ENCODE results near the gene ITGB1. TPM values are rescaled to one million over a fixed set of nuclear protein-coding genes. Genes with fewer than 3 reads are reported as not detected.
"Not testable (repeated sequence)": the region's sequence is repeated elsewhere in the genome, so short reads cannot be mapped to it uniquely, and the experiment has no call there.

Gene ITGB1
- total RNA-seq, 1 donor from 2014 or later: 1,657 TPM

DNA sequence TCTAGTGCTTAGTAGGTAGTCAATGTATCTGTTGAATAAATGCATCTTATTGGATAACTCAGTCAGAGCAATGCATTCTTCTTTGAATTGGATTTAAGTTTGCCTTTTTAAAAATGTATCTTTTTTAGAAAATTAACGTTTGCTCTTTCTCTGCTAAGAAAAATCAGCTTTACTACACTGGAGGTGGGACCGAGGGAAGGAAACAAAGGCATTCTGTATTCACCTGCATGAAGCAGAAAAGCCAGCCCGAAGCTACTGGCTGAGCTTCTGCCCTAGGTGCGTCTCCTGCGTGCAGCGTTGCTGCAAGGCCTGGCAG lies 22.2 kb upstream of the ITGB1 start:
- DNase-seq: no peak

DNA sequence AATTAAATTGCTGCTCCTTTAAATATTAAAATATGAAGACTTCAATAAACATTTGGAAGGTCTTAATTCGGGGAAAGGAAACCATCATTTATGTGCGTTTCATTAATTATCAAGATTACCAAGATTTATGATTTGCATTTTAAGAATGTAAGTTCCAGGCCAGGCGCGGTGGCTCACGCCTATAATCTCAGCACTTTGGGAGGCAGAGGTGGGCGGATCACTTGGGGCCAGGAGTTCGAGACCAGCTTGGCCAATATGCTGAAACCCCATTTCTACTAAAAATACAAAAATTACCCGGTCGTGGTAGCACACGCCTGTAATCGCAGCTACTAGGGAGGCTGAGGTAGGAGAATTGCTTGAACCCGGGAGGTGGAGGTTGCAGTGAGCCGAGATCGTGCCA lies 21.7 kb upstream of the ITGB1 start:
- not testable (repeated sequence) for DNase-seq

DNA sequence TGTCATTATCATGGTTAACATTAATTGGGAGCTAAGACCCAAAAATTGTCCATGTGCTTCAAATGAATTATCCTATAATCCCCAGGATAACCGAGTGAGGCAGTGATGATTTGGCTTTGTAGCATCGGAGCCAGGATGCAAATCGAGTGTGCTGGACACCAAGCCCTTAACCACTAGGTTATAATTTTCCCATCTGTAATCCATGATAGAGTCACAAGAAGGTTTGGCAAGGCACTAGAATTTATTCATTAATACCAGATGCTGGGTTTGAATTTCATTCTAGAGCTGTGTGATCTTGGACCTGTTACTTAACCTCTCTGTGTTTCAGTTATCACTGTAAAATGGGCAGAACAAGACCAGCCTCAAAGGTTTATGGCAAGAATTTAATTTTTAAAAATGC lies 21.0 kb upstream of the ITGB1 start:
- DNase-seq: no peak

DNA sequence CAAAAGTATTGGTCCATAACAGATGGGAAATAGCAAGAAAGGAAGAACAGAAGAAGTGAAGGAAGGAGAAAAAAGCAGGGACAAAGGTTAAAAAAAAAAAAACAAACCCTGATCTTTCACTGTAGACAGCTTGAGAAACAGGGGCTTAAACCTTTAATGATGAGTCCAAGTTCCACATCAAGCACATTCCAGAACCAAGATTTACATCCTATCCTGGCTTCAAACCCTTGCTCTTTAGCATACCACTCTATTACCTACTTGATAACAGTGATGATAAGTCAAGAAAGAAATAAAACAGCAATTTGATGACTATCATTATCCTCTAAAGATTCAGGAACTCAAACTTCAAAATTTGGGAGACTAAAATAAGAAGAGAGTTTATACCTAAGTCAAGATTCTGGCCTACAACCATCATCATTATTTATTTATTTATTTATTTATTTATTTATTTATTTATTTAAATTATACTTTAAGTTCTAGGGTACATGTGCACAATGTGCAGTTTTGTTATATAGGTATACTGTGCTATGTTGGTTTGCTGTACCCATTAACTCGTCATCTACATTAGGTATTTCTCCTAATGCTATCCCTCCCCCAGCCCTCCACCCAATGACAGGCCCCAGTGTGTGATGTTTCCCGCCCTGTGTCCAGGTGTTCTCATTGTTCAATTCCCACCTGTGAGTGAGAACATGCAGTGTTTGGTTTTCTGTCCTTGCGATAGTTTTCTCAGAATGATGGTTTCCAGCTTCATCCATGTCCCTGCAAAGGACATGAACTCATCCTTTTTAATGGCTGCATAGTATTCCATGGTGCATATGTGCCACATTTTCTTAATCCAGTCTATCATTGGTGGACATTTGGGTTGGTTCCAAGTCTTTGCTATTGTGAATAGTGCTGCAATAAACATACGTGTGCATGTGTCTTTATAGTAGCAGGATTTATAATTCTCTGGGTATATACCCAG lies 20.1 kb upstream of the ITGB1 start:
- DNase-seq: not testable (repeated sequence)

DNA sequence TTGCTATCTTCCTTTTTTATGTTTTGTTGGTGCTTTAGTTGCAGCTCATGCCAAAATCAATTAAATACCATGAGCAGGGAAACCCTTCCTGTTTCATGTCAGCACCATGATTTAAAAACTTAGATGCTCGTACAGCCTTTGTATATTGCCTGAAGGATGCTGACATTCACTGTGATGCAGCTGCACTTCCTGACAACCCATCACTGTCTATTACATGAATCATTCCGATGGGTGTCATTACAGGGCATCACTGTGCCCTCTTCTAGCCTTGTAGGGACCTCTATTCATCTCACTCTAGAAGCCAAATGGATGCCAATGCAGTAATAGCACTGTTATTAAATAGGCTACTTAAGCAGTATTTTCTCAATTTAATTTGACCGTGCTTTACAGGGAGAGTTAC lies 18.3 kb upstream of the ITGB1 start:
- no peak for DNase-seq

DNA sequence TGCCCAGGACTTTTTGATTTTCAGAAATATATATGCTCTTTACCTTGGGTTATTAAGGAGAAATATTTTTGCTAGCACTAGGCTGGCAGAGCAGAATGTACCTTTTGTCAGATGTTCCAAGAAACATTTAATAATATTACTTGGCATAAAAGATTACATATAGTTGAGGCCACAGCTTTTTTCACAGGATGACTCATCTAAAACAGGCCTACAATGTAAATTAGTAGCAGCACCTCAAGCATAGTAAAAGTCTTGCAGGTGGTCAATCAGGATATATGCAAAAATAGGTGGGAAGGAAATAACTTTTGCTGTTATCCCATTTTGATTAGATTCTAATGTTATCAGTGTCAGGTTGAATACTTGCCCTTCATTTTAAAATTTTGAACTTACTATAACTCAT lies 14.9 kb upstream of the ITGB1 start:
- DNase-seq: peak; percentile 19

DNA sequence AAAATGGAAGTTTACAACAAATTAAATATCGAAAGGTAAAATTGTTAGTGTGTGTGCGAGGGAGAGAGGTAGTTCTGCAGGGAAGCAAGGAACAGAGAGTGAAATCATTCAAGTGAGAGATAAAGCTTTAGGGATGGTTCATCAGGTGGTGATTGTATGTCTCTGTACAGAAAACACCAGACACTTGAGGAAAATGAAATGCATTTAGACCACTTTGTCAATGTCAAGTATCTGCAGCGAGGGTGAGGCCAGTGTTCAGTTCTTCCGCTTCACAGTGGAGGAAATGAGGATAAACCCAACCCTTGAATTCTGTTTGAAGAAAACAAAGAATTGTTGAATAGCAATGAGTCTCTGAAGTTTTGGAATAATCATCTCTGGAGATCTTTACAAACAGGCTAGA lies 14.4 kb upstream of the ITGB1 start:
- DNase-seq: no peak

DNA sequence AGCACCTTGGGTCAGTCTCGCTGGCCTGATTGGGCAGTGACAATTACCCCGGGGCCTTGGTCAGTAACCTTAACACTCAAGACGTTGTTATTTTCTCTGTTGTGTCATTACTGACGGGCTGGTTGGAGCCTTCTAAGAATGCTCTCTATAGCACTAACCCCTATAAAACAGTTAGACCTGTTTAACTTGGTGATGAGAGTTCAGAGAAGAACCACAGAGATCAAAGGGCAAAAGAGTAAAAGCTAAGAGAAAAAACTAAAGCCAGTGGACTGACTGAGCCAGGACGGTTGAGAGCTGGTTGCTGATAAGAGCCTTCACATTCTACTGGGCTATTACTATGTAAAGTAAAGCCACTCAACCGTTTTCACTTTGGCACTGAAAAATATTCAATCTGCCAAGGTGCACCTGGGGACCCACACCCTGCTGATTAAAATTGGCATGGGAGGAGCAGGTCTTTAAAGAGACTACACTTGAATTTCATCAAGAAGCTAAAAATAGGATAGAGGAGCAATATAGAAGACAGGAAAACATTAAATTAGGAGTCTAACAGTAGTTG lies 13.6 kb upstream of the ITGB1 start:
- DNase-seq: no peak

DNA sequence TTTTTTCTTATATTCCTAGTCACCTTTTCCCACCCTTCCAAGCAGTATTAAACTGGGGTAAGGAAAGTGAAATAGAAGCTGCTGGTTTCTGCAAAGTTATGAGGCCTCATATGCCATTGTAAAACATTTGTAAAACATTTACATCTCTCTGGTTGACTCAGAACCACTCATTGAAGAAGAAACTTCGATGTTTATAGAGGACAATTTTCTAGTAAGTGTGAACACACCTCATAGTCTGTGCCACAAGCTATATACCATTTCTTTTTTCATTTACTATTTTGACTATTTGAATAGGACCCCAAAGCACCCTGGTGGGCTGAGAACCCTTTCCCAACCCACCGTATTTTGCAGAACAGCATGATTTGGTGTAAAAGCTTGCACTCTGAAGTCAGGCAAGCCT lies 12.9 kb upstream of the ITGB1 start:
- DNase-seq: no peak

DNA sequence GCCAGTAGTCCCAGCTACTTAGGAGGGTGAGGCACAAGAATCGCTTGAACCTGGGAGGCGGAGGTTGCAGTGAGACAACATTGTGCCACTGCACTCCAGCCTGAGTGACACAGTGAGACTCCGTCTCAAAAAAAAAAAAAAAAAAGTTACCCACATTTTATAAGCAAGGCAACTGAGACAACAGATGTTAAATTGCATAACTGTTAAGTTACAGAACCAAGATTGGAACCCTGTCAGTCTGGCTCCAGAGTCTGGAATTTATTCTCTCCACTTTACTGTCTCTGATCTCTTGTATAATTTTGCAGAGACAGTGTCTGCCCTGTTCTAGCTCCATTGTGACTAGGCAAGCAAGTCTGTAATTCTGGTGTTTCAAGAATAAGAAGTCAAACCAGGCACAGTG lies 6.2 kb upstream of the ITGB1 start:
- no peak for DNase-seq

DNA sequence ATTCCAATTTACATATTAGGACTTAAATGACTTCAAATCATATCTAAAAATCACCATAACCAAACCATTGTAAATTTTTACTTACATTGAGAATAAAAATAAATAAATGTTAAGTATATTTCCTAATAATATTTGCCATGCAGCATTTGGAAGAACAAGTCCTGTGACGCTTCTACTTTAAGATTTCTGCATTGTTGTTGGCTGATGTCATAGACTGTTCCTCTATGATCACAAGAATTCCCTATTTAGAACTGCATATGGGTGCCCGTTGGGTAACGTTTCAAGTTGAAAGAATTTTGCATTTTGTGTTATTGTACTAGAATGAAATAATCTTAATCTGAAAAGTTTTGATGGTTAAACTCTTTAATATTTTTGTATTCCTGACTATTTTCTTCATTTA lies 5.1 kb upstream of the ITGB1 start:
- peak; percentile 71 for DNase-seq

DNA sequence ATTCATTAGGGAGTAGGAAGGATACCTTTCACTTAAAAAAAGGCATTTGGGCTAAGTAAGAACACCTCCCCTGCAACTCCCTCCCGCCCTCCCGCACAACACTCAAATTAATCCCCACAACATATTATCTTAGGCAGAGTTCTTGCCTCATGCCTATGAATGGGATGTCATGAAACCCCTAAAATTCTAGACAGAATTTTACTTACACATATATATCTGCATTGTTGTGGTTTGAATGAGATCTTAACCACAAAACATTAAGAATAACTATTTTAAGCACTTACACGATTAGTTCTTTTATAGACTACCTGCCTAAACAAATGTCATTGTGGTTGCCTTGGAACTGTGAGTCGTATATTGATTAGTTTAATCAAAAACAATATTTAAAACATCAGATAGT lies 4.5 kb upstream of the ITGB1 start:
- no peak for DNase-seq

DNA sequence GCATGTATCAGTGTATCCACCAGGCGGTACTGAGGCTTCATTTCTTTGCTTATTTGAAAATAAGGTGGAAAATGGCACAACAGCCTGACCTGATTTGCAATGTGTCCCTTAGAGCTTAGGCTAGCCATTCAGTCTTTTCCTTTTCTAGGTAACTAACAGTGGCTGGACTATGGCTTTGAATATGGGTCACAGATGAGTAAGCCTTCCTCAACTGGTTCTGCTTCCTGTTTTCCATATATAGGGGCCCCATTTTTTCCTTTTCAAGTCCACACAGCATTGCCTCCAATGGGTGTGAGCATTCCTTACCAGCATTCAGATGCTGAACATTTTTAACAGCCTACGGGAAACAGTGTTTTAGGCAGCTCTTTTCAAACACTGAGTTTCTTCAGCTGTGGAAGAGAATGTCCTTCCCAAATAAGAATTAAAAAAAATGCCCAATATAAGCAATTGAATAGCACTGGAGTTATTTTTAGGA lies 3.9 kb upstream of the ITGB1 start:
- peak; percentile 96 for DNase-seq

DNA sequence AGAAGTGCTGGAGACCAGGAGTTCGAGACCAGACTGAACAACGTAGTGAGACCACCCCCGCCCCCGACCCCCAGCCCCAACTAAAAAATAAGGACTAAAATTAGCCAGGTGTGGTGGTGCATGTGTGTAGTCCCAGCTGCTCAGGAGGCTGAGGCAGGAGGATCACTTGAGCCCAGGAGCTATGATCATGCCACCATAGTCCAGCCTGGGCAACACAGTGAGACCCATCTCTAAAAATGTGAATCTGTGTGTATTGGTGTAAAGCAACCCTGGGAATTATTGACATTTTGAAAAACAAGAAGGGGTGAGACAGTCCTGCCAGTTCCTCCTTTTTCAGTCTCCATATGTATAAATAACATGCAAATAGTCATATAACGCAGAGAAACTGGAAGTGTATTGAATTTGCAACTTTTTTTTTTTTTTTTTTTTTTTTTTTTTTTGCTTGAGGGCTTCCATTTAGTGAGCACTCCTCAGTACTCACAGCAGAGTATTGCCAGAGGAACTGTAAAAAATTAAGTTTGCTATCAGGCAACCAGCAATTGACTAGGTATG lies 3.4 kb upstream of the ITGB1 start:
- DNase-seq: no peak

DNA sequence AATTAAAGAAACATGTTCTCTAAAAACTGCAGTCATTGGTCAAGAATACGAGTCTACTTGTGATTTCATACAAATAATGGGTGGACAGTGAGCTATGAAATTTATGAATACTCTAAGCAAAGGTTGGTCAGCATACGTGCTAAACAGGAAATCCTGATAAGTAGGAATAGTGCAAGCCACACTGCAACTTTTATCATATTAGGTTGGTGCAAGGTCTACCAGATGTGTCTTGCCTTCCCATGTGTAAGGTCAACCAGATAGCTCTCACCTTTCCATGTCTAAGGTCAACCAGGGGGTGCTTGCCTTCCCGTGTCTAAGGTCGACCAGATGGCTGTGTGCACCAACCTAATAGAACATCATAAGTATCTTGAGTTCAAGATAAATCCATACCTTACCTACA lies 2.0 kb upstream of the ITGB1 start:
- no peak for DNase-seq

DNA sequence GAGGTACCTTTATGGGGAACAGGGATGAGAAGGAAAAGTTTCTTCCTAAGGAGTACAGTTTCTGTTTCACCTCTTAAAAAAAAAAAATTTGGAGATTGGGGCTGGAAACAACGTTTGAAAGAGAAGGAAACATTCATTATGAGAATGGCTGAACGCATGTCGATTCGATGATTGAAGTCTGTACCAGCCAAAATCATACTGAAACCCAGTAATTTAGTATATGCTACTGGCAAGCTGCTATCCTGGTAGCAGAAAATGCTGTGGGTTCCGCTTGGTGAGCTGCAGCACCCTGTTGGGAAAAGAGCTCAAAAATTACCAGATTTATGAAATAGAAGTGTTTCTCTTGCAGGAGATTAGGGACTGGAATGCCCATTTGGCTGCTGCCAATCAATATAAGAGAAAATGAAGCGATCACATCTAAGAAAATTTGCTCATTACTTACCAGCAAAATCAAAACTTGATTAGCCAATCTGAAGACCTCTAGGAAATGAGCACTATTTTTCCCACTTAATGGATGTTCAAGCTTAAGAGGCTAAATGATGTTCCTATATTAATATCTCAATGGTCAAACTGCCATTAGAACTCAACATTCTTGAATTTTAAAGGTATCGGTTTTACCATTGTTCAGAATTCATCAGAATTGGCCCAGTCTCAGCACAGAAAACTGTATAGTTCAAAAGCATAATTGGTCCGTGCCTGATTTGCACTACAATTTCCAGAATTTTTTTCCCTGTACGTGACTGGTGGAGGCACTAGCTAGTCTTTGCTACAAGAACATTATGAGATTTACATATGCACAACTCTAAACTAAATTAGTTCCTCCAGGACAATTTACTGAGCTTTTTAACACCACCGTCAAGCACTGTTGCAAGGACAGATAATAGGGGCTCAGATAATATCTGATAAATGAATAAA lies 1.2 kb upstream of the ITGB1 start:
- no peak for DNase-seq

DNA sequence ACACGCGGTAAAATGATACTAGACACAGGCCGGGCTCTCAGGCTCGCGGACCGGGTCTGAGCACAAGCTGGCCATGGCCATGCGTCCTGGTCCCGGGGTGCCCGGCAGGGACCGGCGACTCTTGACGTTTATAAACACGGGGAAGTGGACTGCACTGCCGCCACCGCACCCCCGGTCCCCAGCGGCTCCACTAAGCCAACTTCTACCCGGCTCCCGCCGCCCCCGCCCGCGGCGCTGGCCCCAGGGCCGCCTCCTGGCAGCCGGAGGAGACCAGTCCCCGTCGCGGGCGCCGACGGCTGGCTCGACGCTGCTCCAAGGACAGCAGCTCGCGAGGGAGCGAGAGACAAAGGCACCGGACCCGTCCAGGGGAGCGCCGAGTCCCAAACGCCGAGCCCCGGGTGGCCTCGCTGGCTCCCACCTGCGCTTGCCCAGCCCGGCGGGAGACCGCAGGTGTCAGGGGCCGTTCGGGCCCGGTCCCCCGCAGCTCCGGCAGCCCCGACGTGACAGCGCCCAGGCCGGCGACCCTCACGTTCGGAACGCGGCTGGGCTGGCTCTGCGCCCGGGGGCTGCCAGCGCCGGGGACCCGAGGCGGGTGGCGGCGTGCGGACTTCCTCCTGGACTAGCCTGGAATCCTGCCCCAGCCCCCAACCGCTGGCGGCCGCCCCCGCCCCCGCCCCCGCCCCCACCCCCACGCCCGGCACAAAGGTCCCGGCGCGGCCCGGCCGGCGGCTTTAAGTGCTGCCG lies 517 bp downstream of the ITGB1 start:
- peak; percentile 56 for DNase-seq

DNA sequence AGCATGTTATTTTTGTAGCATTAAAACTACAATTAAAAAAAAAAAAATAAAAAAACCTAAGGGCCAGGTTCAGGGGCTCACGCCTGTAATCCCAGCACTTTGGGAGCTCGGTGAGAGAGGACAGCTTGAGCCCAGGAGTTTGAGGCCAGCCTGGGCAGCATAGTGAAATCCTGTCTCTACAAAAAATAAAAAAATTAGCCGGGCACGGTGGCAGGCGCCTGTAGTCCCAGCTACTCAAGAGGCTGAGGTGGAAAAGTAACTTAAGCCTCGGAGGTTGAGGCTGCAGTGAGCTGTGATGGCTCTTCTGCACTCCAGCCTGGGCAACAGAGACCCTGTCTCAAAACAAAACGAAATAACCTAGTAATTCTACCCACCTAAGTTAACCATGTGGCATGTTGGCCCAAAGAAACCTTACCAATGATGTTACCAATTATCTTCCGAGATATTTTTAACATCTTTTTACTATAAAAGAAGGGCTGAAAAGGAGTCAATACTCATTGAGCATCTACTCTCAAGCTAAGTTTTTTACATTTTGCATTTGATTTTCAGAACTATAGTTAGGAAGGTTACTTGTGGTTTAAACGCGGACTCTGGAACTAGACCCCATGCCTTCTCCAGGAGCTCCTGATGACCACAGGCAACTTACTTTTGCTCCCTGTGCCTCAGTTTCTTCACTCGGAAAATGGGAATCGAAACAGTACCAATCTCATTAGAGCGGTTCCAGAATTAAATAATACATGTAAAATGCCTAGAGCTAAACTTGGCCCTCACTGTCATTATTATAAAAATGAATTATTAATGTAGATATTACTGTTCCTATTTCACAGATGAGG lies 1.4 kb downstream of the ITGB1 start:
- no peak for DNase-seq

DNA sequence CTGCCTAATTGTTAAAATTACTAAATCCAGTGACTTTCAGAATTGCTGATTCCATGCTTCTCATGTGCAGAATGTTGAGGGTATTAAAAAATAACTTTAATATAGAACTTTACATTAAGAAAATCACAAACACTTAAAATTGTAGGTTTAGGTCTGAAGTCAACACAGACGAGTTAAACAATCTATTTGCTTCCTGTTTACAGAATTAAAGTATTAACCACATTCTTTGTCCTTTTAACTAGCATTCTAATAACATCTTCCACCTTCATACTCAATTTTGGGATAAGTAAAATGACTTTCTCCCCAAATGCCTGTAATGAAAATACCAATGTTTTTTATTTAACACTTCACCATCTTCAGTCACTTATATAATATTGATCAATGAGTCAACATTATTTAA lies 2.2 kb downstream of the ITGB1 start:
- DNase-seq: no peak

DNA sequence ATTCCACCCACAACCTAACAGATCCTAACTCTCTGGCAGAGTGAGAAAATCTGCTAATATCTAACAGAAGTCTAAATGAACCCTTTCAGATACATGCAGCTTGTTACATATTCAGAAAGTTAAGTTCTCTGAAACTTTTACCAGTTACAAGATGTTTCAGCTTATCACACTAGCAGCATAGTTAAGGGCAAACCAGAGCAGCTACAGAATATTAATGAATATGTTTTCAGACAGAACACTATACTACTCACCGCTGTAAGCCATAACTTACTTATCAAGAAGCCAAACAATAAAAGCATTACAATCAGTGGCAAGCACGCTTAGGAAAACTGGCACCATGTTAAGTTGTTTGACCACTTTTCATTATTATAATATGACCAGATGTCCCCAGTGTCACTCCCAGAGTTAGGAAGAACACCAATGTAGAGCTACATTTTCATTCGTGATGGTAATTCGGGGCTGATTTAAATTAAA lies 2.7 kb downstream of the ITGB1 start:
- DNase-seq: no peak

Data from dermis blood vessel endothelial cell (primary cell).